Activated naive CD4-positive, alpha-beta T cell treated with anti-CD3 and anti-CD28 coated beads for 36 hours (primary cell): Measurements from ENCODE around the gene CACNG3. TPM values are rescaled to one million over a fixed set of nuclear protein-coding genes. Genes with fewer than 3 reads are reported as not detected.
"Not testable (repeated sequence)": the region's sequence is repeated elsewhere in the genome, so short reads cannot be mapped to it uniquely, and the experiment has no call there.

Experiments used
- CTCF ChIA-PET: fragments of 350-600 bp; sonication (Branson Sonifier 250); formaldehyde crosslinking; loops from one replicate; lab custom pipeline; 2021; ENCODE audit warnings: antibody characterized with exemption; lab: Charles Lee
- DNase-seq: peaks from one replicate; pipeline ENCODE4 v3.0.0-alpha.2; 2020
- H3K27ac Mint-ChIP-seq: one replicate; pipeline ENCODE4 v1.8.0; 2021; ENCODE audit warnings: mild to moderate bottlenecking, mixed read lengths
- H3K27me3 Mint-ChIP-seq: one replicate; pipeline ENCODE4 v1.8.0; 2021; ENCODE audit warnings: low read depth, mixed read lengths
- H3K36me3 Mint-ChIP-seq: one replicate; pipeline ENCODE4 v1.8.0; 2021; ENCODE audit warnings: low read depth, mixed read lengths
- H3K4me1 Mint-ChIP-seq: one replicate; pipeline ENCODE4 v1.8.0; 2021; ENCODE audit warnings: low read depth, mixed read lengths
- H3K4me3 Mint-ChIP-seq: one replicate; pipeline ENCODE4 v1.8.0; 2021; ENCODE audit warnings: mild to moderate bottlenecking, moderate library complexity, mixed read lengths
- H3K9me3 Mint-ChIP-seq: one replicate; pipeline ENCODE4 v1.8.0; 2021; ENCODE audit warnings: mixed read lengths
- intact Hi-C: fragments of 100-400 bp; cut with micrococcal nuclease; formaldehyde crosslinking; loops from one replicate; pipeline ENCODE4 v1.15.1; 2023
- total RNA-seq, 2 experiments: library from RNA; stranded (reverse); gene quantifications; one replicate each; pipeline ENCODE4 v1.2.3, GENCODE V29; 2021

Gene CACNG3
- total RNA-seq, 2 experiments from 2014 or later = not detected

DNA sequence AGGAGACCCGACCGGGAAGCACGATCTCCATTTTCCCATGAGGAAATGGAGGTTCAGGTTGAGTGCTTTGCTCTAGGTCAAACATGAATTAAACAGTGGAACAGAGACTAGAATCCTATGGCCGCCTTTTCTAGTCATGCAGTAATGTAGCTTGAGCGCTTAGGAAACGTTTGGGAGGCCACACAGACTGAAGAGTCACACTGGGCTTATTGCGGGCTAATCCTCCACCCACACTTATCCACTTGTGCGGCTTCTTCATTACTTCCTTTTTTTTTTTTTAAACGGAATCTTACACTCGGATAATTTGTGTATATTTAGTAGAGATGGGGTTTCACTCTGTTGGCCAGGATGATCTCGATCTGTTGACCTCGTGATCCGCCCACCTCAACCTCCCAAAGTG, 26.0 kb downstream of the CACNG3 start:
- no peak for DNase-seq
- H3K27ac Mint-ChIP-seq = no peak overlapping the region
- intact Hi-C loops = no loop called here
- H3K4me1 Mint-ChIP-seq = no peaks in the 10 kb centered on the region
- no peaks in the 10 kb centered on the region for H3K9me3 Mint-ChIP-seq
- CTCF ChIA-PET = no interaction called here
- H3K36me3 Mint-ChIP-seq = no peaks in the 10 kb centered on the region
- peaks cover 12% of the 10 kb centered on the region for H3K27me3 Mint-ChIP-seq
- no peak overlapping the region for H3K4me3 Mint-ChIP-seq

DNA sequence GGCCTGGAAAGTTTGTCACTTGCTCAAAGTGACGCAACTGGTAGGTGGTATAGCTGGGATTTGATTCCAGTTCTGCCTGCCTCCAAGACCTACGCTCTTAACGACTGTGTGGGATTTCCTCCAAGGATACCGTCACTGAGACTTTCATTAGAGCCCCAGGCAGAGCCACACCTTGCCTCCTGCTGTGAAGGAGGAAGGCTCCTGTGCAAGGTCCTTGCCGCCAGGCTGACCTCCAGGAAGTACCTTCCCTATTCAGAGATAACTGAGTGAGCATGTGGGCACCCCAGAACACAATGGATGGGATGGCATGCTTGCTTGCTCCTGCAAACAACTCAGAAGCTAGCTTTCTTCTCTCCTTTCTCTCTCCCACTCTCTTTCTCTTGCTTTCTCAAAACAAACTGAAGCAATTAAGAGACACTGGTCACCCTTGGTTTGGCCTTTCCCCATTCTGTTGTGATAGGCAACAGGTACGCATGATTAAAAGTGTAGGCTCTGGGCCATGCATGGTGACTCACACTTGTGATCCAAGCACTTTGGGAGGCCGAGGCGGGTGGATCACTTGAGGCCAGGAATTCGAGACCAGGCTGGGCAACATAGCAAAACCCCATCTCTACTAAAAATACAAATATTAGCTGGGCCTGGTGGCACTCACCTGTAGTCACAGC, 30.7 kb downstream of the CACNG3 start:
- Mint-ChIP-seq H3K4me1 (no peaks in the 10 kb centered on the region), H3K36me3 (no peaks in the 10 kb centered on the region), H3K4me3 (no peak overlapping the region), H3K27ac (no peak overlapping the region), H3K9me3 (no peaks in the 10 kb centered on the region), H3K27me3 (peaks cover 10% of the 10 kb centered on the region)
- intact Hi-C loops = no loop called here
- CTCF ChIA-PET = no interaction called here
- DNase-seq = no peak

DNA sequence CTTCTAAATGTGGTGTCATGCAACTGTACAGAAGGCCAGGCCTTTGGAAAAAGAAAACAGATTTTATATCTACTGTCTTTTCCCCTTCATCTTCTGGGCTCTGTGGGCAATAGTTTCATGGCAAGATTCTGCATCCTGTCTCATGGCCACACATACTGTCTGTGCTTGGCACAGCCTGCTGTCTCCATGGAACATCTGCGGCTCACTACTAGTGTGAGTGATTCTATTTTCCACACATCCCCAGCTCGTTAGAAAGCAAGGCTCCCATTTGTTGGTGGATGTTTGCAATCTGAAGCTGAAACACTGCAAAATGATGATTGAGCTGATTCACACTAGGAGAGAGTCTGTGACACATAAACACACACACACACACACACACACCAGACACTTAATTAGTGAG, 32.4 kb downstream of the CACNG3 start:
- no peak for DNase-seq
- CTCF ChIA-PET = interaction anchor here (0.6 kb wide), 1 partner anchor 1425 kb away, joined by 3 read pairs; no protein-coding TSS in a partner anchor

GRCh38 chr16:24289166-24289700, 33.1 kb downstream of the CACNG3 start:
- Mint-ChIP-seq H3K4me3 (no peak overlapping the region), H3K27me3 (peaks cover 19% of the 10 kb centered on the region), H3K9me3 (no peaks in the 10 kb centered on the region), H3K36me3 (no peaks in the 10 kb centered on the region), H3K27ac (no peak overlapping the region), H3K4me1 (no peaks in the 10 kb centered on the region)
- no peak for DNase-seq
- CTCF ChIA-PET = no interaction called here
- intact Hi-C loops = no loop called here

More for the DNA sequence above, 32.4 kb downstream of the CACNG3 start:
- H3K27ac Mint-ChIP-seq = no peak overlapping the region
- no peaks in the 10 kb centered on the region for H3K36me3 Mint-ChIP-seq
- no peaks in the 10 kb centered on the region for H3K9me3 Mint-ChIP-seq
- peaks cover 19% of the 10 kb centered on the region for H3K27me3 Mint-ChIP-seq
- H3K4me3 Mint-ChIP-seq = no peak overlapping the region
- intact Hi-C loops = no loop called here
- H3K4me1 Mint-ChIP-seq = no peaks in the 10 kb centered on the region

DNA sequence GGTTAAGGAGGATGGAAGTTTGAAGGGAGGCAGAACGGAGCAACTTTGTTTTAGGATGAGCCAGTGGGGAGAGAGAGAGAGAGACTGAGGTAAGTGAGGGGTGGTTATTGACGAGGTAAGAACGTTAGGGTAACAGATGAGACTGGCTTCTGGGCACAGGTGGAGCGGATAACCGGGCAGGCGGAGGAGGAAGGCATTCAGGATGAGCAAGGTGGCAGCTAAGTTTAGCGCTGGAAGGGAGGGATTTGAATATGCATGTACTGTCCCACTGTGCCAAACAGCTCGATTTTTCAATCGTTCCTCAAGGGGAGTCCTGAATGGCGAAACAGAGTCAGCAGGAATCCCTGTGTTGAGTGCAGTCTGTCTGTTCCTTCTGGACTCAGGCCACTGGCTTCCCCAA, 35.8 kb downstream of the CACNG3 start:
- no peak for DNase-seq
- Mint-ChIP-seq H3K27ac (no peak overlapping the region), H3K27me3 (peaks cover 17% of the 10 kb centered on the region), H3K36me3 (no peaks in the 10 kb centered on the region), H3K4me3 (no peak overlapping the region), H3K9me3 (no peaks in the 10 kb centered on the region), H3K4me1 (no peaks in the 10 kb centered on the region)
- intact Hi-C loops = no loop called here
- CTCF ChIA-PET = no interaction called here

DNA sequence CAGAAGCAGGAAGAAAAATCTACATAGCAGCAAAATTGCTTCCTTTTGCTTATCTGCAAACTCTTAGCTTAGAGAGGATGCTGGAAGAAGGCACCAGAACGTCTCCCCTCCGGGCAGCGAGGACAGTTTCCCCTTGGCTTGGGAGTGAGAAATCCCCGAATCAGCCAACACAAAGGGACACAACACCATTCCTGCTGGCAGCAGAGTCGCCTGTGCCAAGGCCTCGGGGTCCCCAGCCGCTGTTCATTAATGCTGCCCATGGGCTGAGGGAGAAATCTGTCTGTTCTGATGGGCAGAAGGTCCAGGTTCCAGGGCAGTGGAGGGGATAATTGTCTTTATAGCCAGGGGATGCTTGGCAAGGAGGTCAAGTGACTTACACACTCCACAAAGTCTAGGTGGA, 38.0 kb downstream of the CACNG3 start:
- no peak for DNase-seq
- Mint-ChIP-seq H3K4me1 (no peaks in the 10 kb centered on the region), H3K27me3 (peaks cover 21% of the 10 kb centered on the region), H3K27ac (no peak overlapping the region), H3K9me3 (no peaks in the 10 kb centered on the region), H3K4me3 (no peak overlapping the region), H3K36me3 (no peaks in the 10 kb centered on the region)
- intact Hi-C loops = no loop called here
- CTCF ChIA-PET = no interaction called here

DNA sequence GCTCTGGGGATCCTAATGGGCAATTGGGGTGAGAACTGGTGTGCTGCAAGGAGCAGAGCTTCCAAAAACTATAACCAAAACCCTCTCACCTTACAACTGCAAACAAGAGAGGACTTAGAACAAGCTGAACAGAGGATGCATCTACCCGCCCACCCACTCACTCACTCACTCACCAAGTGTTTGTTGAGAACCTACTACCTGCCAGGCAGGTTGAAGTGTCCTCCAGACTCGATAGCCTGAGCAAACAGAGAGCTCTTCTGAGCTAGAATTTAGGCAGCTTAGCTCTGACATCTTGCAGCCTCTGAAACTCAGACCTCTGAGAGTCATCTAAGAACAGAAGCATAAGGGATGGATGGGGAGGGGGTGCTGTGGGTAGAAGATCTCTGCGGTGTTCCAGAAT, 41.2 kb downstream of the CACNG3 start:
- DNase-seq = no peak
- Mint-ChIP-seq H3K27ac (no peak overlapping the region), H3K27me3 (peaks cover 13% of the 10 kb centered on the region)

GRCh38 chr16:24298548-24299167, 42.5 kb downstream of the CACNG3 start:
- H3K27ac Mint-ChIP-seq = no peak overlapping the region
- no peaks in the 10 kb centered on the region for H3K4me1 Mint-ChIP-seq
- no peak overlapping the region for H3K4me3 Mint-ChIP-seq
- CTCF ChIA-PET = no interaction called here
- intact Hi-C loops = no loop called here
- no peaks in the 10 kb centered on the region for H3K36me3 Mint-ChIP-seq
- no peaks in the 10 kb centered on the region for H3K9me3 Mint-ChIP-seq
- no peak for DNase-seq
- H3K27me3 Mint-ChIP-seq = peaks cover 6% of the 10 kb centered on the region

More for the DNA sequence above, 41.2 kb downstream of the CACNG3 start:
- intact Hi-C loops = no loop called here
- CTCF ChIA-PET = no interaction called here
- H3K4me3 Mint-ChIP-seq = no peak overlapping the region
- H3K36me3 Mint-ChIP-seq = no peaks in the 10 kb centered on the region
- no peaks in the 10 kb centered on the region for H3K9me3 Mint-ChIP-seq
- no peaks in the 10 kb centered on the region for H3K4me1 Mint-ChIP-seq

DNA sequence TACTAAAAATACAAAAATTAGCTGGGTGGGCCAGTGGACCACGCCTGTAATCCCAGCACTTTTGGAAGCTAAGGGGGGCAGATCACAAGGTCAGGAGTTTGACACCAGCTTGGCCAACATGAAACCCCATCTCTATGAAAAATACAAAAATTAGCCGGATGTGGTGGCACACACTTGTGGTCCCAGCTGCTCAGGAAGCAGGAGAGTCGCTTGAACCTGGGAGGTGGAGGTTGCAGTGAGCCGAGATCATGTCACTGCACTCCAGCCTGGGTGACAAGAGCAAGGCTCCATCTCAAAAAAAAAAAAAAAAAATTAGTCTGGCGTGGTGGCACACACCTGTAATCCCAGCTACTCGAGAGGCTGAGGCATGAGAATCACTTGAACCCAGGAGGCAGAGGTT, 44.6 kb downstream of the CACNG3 start:
- intact Hi-C loops, H3K4me3 Mint-ChIP-seq, H3K27ac Mint-ChIP-seq, H3K36me3 Mint-ChIP-seq, H3K4me1 Mint-ChIP-seq, H3K27me3 Mint-ChIP-seq, H3K9me3 Mint-ChIP-seq, DNase-seq: not testable (repeated sequence)
- CTCF ChIA-PET = interaction anchor here (0.7 kb wide), 1 partner anchor 197 kb away, joined by 4 read pairs; no protein-coding TSS in a partner anchor

- DNase-seq = no peak
- Mint-ChIP-seq H3K4me3 (no peak overlapping the region), H3K36me3 (no peaks in the 10 kb centered on the region), H3K27ac (no peak overlapping the region), H3K4me1 (no peaks in the 10 kb centered on the region), H3K27me3 (peaks cover 6% of the 10 kb centered on the region), H3K9me3 (no peaks in the 10 kb centered on the region)
- CTCF ChIA-PET = no interaction called here
- intact Hi-C loops = no loop called here
These were observed 46.5 kb downstream of the CACNG3 start for GRCh38 chr16:24302636-24303035.

GRCh38 chr16:24308200-24308599, 52.1 kb downstream of the CACNG3 start:
- H3K9me3 Mint-ChIP-seq = no peaks in the 10 kb centered on the region
- no peak overlapping the region for H3K4me3 Mint-ChIP-seq
- intact Hi-C loops = no loop called here
- no peaks in the 10 kb centered on the region for H3K4me1 Mint-ChIP-seq
- no peak for DNase-seq
- H3K27ac Mint-ChIP-seq = no peak overlapping the region
- no peaks in the 10 kb centered on the region for H3K36me3 Mint-ChIP-seq
- CTCF ChIA-PET = interaction anchor here (0.6 kb wide), 1 partner anchor 14 kb away, joined by 5 read pairs; no protein-coding TSS in a partner anchor
- H3K27me3 Mint-ChIP-seq = peaks cover 13% of the 10 kb centered on the region

- DNase-seq = peak; percentile 72
- Mint-ChIP-seq H3K27me3 (peaks cover 13% of the 10 kb centered on the region), H3K4me1 (no peaks in the 10 kb centered on the region), H3K27ac (no peak overlapping the region), H3K4me3 (no peak overlapping the region), H3K9me3 (no peaks in the 10 kb centered on the region), H3K36me3 (no peaks in the 10 kb centered on the region)
- CTCF ChIA-PET = interaction anchor here (0.6 to 1.0 kb wide), 2 partner anchors 51 to 195 kb away, joined by 3 to 4 read pairs; no protein-coding TSS in a partner anchor
- intact Hi-C loops = no loop called here
These were observed 53.4 kb downstream of the CACNG3 start for GRCh38 chr16:24309258-24310142.
